PC-9 (cell line): ENCODE data around the gene REEP2.

ENCODE experiments used
- CTCF ChIP-seq: fragments of 200-600 bp; sonication (generic); conservative IDR thresholded peaks from 2 replicates; pipeline ENCODE4 v1.6.1; 2017; ENCODE audit warnings: mixed run types, antibody characterized with exemption, mild to moderate bottlenecking, moderate library complexity
- EZH2 ChIP-seq: fragments of 200-600 bp; sonication (generic); IDR thresholded peaks from 2 replicates; pipeline ENCODE4 v1.8.0; 2017; ENCODE audit warnings: antibody characterized with exemption, low read depth

GRCh38 chr5:138453590-138453989, 14.7 kb downstream of the REEP2 start:
- no peak for TF ChIP-seq CTCF
- no peak for TF ChIP-seq EZH2
